K562 (cell line): Measurements from ENCODE around the gene KIR3DL2. TPM values are rescaled to one million over a fixed set of nuclear protein-coding genes. Genes with fewer than 3 reads are reported as not detected.
A peak's percentile ranks its signal among the peaks of the same experiment; 100 is the strongest.

ENCODE experiments used
- ATAC-seq: fragments of 200-7000 bp; cut with Tn5 transposase; 3 replicates; pipeline ENCODE4 v1.9.1; 2020; ENCODE audit warnings: moderate library complexity
- BruUV-seq: library from RNA; stranded (reverse); fragments of 400-500 nt; replicated peaks from 2 replicates; lab custom pipeline; 2021; lab: Mats Ljungman, UMichigan
- CTCF ChIA-PET: fragments of 300-600 bp; formaldehyde crosslinking; extraction: SDS; loops from one replicate; lab custom pipeline; 2021; ENCODE audit warnings: low intra/inter-chr PET ratio; lab: Yijun Ruan, JAX
- POLR2A ChIA-PET: fragments of 300-600, 350-650 bp; sonication (Branson Sonifier 250); formaldehyde crosslinking; extraction: SDS; loops from one replicate; lab custom pipeline; 2021; ENCODE audit warnings: antibody characterized with exemption, inconsistent platforms; lab: Yijun Ruan, JAX
- DNase-seq, 4 experiments: peaks; one replicate each; pipeline versions ENCODE4 v3.0.0 to v3.0.0-alpha.2; 2011 to 2018; ENCODE audit warnings: low spot score in 3 of 4, mixed read lengths in 3 of 4; ENCODE audit errors: extremely low read depth in 1 of 4
- FAIRE-seq: peaks from 2 replicates; lab custom pipeline; 2011; peaks lifted over from hg19 to GRCh38; lab: Jason Lieb, UNC
- H2AFZ ChIP-seq: 2 replicates; pipeline ENCODE4 v1.6.0; 2011; ENCODE audit warnings: low read depth, low read length, control low read depth, inconsistent platforms
- H3K27ac ChIP-seq: fragments of 200-600 bp; 3 replicates; pipeline ENCODE4 v1.8.0; 2011; ENCODE audit warnings: low read depth, mild to moderate bottlenecking, control low read depth, inconsistent platforms, low read length, moderate library complexity, mixed read lengths; ENCODE audit errors: extremely low read depth
- H3K27me3 ChIP-seq, 2 experiments: fragments of 300-600 bp in 1 of 2; 2 replicates in 1 of 2; 3 replicates in 1 of 2; pipeline versions ENCODE4 v1.6.0 to v1.8.0; 2011; ENCODE audit warnings: inconsistent platforms in 2 of 2, low read length in 2 of 2, mild to moderate bottlenecking in 1 of 2, mixed read lengths in 1 of 2, moderate library complexity in 1 of 2; ENCODE audit not compliant: control insufficient read depth in 2 of 2, insufficient read depth in 2 of 2
- H3K36me3 ChIP-seq: fragments of 300-600 bp; 3 replicates; pipeline ENCODE4 v1.8.0; 2011; ENCODE audit warnings: mild to moderate bottlenecking, low read length, inconsistent platforms; ENCODE audit not compliant: control insufficient read depth, insufficient read depth
- H3K4me1 ChIP-seq, 2 experiments: fragments of 200-600 bp in 1 of 2; replicated peaks in 1 of 2; 2 replicates in 1 of 2; 3 replicates in 1 of 2; pipeline versions ENCODE4 v1.5.1 to v1.8.0; 2011; ENCODE audit warnings: inconsistent platforms in 2 of 2, low read length in 2 of 2, mild to moderate bottlenecking in 1 of 2, mixed read lengths in 1 of 2, moderate library complexity in 1 of 2; ENCODE audit not compliant: control insufficient read depth in 2 of 2, insufficient read depth in 2 of 2
- H3K4me2 ChIP-seq: 2 replicates; pipeline ENCODE4 v1.6.1; 2011; ENCODE audit warnings: low read length, control low read depth, inconsistent platforms, mixed read lengths; ENCODE audit not compliant: insufficient read depth
- H3K4me3 ChIP-seq: fragments of 200-600 bp; sonication (generic), shearing (Covaris generic); 2 replicates; pipeline ENCODE4 v1.5.1; 2016; ENCODE audit warnings: control low read depth, inconsistent platforms
- H3K79me2 ChIP-seq: fragments of 200-600 bp; 3 replicates; pipeline ENCODE4 v1.8.0; 2011; ENCODE audit warnings: low read length, inconsistent platforms; ENCODE audit not compliant: control insufficient read depth, insufficient read depth
- H3K9ac ChIP-seq, 2 experiments: 2 replicates each; pipeline versions ENCODE4 v1.6.0 to v1.6.1; 2011; ENCODE audit warnings: low read depth in 2 of 2, low read length in 2 of 2, control low read depth in 1 of 2, inconsistent platforms in 1 of 2, mild to moderate bottlenecking in 1 of 2, mixed read lengths in 1 of 2; ENCODE audit not compliant: insufficient read depth in 1 of 2
- H3K9me1 ChIP-seq: one replicate; pipeline ENCODE4 v1.6.0; 2011; ENCODE audit warnings: inconsistent platforms, mild to moderate bottlenecking, low read length, moderate library complexity; ENCODE audit not compliant: control insufficient read depth, insufficient read depth
- H3K9me3 ChIP-seq: replicated peaks from 2 replicates; pipeline ENCODE4 v1.5.1; 2011; ENCODE audit warnings: low read depth, low read length, inconsistent platforms; ENCODE audit not compliant: control insufficient read depth, insufficient read depth
- H4K20me1 ChIP-seq: replicated peaks from 2 replicates; pipeline ENCODE4 v1.6.1; 2011; ENCODE audit warnings: low read length, inconsistent platforms, mixed read lengths; ENCODE audit not compliant: control insufficient read depth, insufficient read depth
- CHAMP1 ChIP-seq: fragments of 450-650 bp; IDR thresholded peaks from 2 replicates; pipeline ENCODE4 v1.6.1; 2016; ENCODE audit warnings: mild to moderate bottlenecking
- GABPA ChIP-seq: fragments of 200-800 bp; sonication (Bioruptor generic); conservative IDR thresholded peaks from 2 replicates; pipeline ENCODE4 v1.6.1; 2016; ENCODE audit warnings: low read depth, missing genetic modification characterization, missing compliant biosample characterization
- HCFC1 ChIP-seq: IDR thresholded peaks from 2 replicates; pipeline ENCODE4 v1.6.1; 2012; ENCODE audit warnings: low read depth, low read length, improper control_type of control experiment
- KLF1 ChIP-seq: fragments of 450-650 bp; IDR thresholded peaks from 2 replicates; pipeline ENCODE4 v1.6.1; 2016; ENCODE audit warnings: missing genetic modification characterization, missing compliant biosample characterization
- KLF6 ChIP-seq: fragments of 250-450 bp; sonication (Bioruptor Pico); IDR thresholded peaks from 2 replicates; pipeline ENCODE4 v1.4.0; 2020; ENCODE audit warnings: mild to moderate bottlenecking, moderate library complexity, borderline replicate concordance
- MAFG ChIP-seq: fragments of 450-650 bp; conservative IDR thresholded peaks from 2 replicates; pipeline ENCODE4 v1.6.1; 2016; ENCODE audit warnings: missing genetic modification characterization, missing compliant biosample characterization
- THRA ChIP-seq: fragments of 450-650 bp; IDR thresholded peaks from 2 replicates; pipeline ENCODE4 v1.6.1; 2017; ENCODE audit warnings: mild to moderate bottlenecking, moderate library complexity
- XRCC5 ChIP-seq: fragments of 200-400 bp; formaldehyde crosslinking; IDR thresholded peaks from 2 replicates; pipeline ENCODE4 v1.6.1; 2017; ENCODE audit warnings: low read depth, mild to moderate bottlenecking, low read length
- ZNF431 ChIP-seq: sonication (generic); formaldehyde crosslinking; IDR thresholded peaks from 2 replicates; pipeline ENCODE4 v1.8.0; 2022; ENCODE audit warnings: mild to moderate bottlenecking, missing genetic modification reagents
- ZNF75A ChIP-seq: fragments of 450-650 bp; formaldehyde crosslinking; IDR thresholded peaks from 2 replicates; pipeline ENCODE4 v1.4.0; 2020; ENCODE audit warnings: mild to moderate bottlenecking
- WGBS: fragments of 100-300 bp; shearing (Covaris generic); methylation state at CpG from one replicate; pipeline ENCODE4 v1.1.6; 2016; ENCODE audit warnings: low coverage, mixed read lengths; ENCODE audit not compliant: insufficient coverage; ENCODE audit errors: missing lambda C conversion rate; 5-methylcytosine and 5-hydroxymethylcytosine counted together
- in situ Hi-C: fragments of 300-500 bp; cut with MboI; formaldehyde crosslinking; loops from 4 replicates; pipeline ENCODE4 v1.15.0; 2018; ENCODE audit warnings: inconsistent platforms, mixed read lengths
- intact Hi-C: fragments of 100-400 bp; cut with micrococcal nuclease; formaldehyde crosslinking; loops from 2 replicates; pipeline ENCODE4 v1.14.2; 2022
- polyA plus RNA-seq, 8 experiments: library from polyadenylated mRNA; depleted of rRNA in 4 of 8; stranded (reverse) in 5 of 8; unstranded in 3 of 8; fragments of >200 nt; fragmentation: Nextera tagmentation in 2 of 8; fragmentation: Illumina TruSeq in 1 of 8; extraction: Ambion mirVana in 2 of 8; extraction: Trizol in 1 of 8; gene quantifications; 2 replicates each; pipeline versions ENCODE4 v1.2.1 to v1.2.3, GENCODE V29; 2011 to 2014; ENCODE audit warnings: inconsistent platforms in 1 of 8, missing spikeins in 1 of 8
- total RNA-seq, 7 experiments: library from RNA; depleted of rRNA in 6 of 7; stranded (reverse); fragments of >200 nt in 6 of 7; fragmentation: Illumina TruSeq in 2 of 7; extraction: Trizol in 2 of 7; gene quantifications; 2 replicates each; pipeline versions ENCODE4 v1.2.1 to v1.2.3, GENCODE V29; 2011 to 2021; ENCODE audit warnings: low replicate concordance in 1 of 7

The KIR3DL2 gene
- total and polyA plus RNA-seq, 9 of the 15 experiments (the other 6 are each of a cell fraction or from before 2014, with no cell fraction given) = not detected

- Histone ChIP-seq H3K4me1 (peaks cover 0 to 4% of the 10 kb centered on the region in 2 experiments; a peak in 3 of 5 replicates), H3K4me3 (no peak overlapping the region), H3K4me2 (no peak overlapping the region), H2AFZ (no peak overlapping the region), H3K27me3 (no peaks in the 10 kb centered on the region), H3K9me1 (no peaks in the 10 kb centered on the region), H3K36me3 (no peaks in the 10 kb centered on the region), H3K27ac (no peak overlapping the region), H3K9ac (no peak overlapping the region), H3K9me3 (no peaks in the 10 kb centered on the region), H3K79me2 (no peaks in the 10 kb centered on the region), H4K20me1 (no peaks in the 10 kb centered on the region)
- CTCF ChIA-PET = interaction anchor here (0.6 kb wide), 1 partner anchor 238 kb away, joined by 5 read pairs; no protein-coding TSS in a partner anchor
- in situ Hi-C loops (no loop called here), intact Hi-C loops (no loop called here)
- ATAC-seq (no peak), DNase-seq (peak in 1 of 4 experiments; percentile 28), FAIRE-seq (no peak)
- 36% methylated on average over 2 of the region's 2 CpGs for WGBS
- POLR2A ChIA-PET = interaction anchor here (0.6 kb wide), 1 partner anchor 591 kb away, joined by 3 read pairs; no protein-coding TSS in a partner anchor
- no peak for TF ChIP-seq CHAMP1
- TF ChIP-seq GABPA = no peak
- no peak for TF ChIP-seq HCFC1
- TF ChIP-seq MAFG = no peak
- TF ChIP-seq XRCC5 = no peak
- TF ChIP-seq ZNF431 (CRISPR knock-in tag) = no peak
- TF ChIP-seq ZNF75A (CRISPR knock-in tag) = no peak
- TF ChIP-seq KLF1 = no peak
- no peak for TF ChIP-seq KLF6 (CRISPR knock-in tag)
- no peak for TF ChIP-seq THRA
- BruUV-seq = no TSS peak
Observed at GRCh38 chr19:54896036-54896435, 45.8 kb downstream of the KIR3DL2 start.
